HG02938 (cell line): Measurements from ENCODE around the gene ORM1.
"Not testable (repeated sequence)": the region's sequence is repeated elsewhere in the genome, so short reads cannot be mapped to it uniquely, and the experiment has no call there.

ENCODE experiments used
- ATAC-seq: cut with Tn5 transposase; IDR thresholded peaks from one replicate; pipeline ENCODE4 v1.9.1; 2021; ENCODE audit warnings: mild to moderate bottlenecking, moderate library complexity; ENCODE audit not compliant: unreplicated experiment

ORM1 gene

GRCh38 chr9:114322831-114323531 is at the start of gene ORM1:
TSS of gene ORM1 (plus strand) at chr9:114323098. CDS start at chr9:114323134, 36 bp downstream.
- ATAC-seq = not testable (repeated sequence)

GRCh38 chr9:114273461-114273881 is 49.4 kb upstream of the ORM1 start:
- no peak for ATAC-seq

- no peak for ATAC-seq
Observed at GRCh38 chr9:114274217-114274616, 48.7 kb upstream of the ORM1 start.

- no peak for ATAC-seq
Observed at GRCh38 chr9:114275246-114276004, 47.5 kb upstream of the ORM1 start.

GRCh38 chr9:114276908-114277821 is 45.7 kb upstream of the ORM1 start:
- ATAC-seq = no peak

- no peak for ATAC-seq
Observed at GRCh38 chr9:114278356-114278755, 44.5 kb upstream of the ORM1 start.

GRCh38 chr9:114278881-114279570 is 43.9 kb upstream of the ORM1 start:
- no peak for ATAC-seq

- ATAC-seq = no peak
Observed at GRCh38 chr9:114279693-114280092, 43.2 kb upstream of the ORM1 start.

- ATAC-seq = no peak
Observed at GRCh38 chr9:114280636-114281472, 42.0 kb upstream of the ORM1 start.

- no peak for ATAC-seq
Observed at GRCh38 chr9:114281473-114282103, 41.3 kb upstream of the ORM1 start.

- ATAC-seq = no peak
Observed at GRCh38 chr9:114282104-114282485, 40.8 kb upstream of the ORM1 start.

GRCh38 chr9:114282507-114282906 is 40.4 kb upstream of the ORM1 start:
- ATAC-seq = no peak

GRCh38 chr9:114282926-114283325 is 40.0 kb upstream of the ORM1 start:
- no peak for ATAC-seq

- ATAC-seq = no peak
Observed at GRCh38 chr9:114283551-114284111, 39.3 kb upstream of the ORM1 start.

GRCh38 chr9:114284316-114285060 is 38.4 kb upstream of the ORM1 start:
- ATAC-seq = no peak

GRCh38 chr9:114285166-114285867 is 37.6 kb upstream of the ORM1 start:
- no peak for ATAC-seq

GRCh38 chr9:114286146-114286679 is 36.7 kb upstream of the ORM1 start:
- no peak for ATAC-seq
